IPS-18c (cell line): ENCODE results near the gene MYL3.
"Not testable (repeated sequence)": the region's sequence is repeated elsewhere in the genome, so short reads cannot be mapped to it uniquely, and the experiment has no call there.

Experiments
- H3K4me3 ChIP-seq: 2 replicates; pipeline ENCODE4 v1.7.0; 2013; ENCODE audit warnings: low read depth, mild to moderate bottlenecking, low read length, moderate library complexity; ENCODE audit not compliant: insufficient read depth
- H3K9me3 ChIP-seq: one replicate; pipeline ENCODE4 v1.6.1; 2013; ENCODE audit warnings: mild to moderate bottlenecking, low read length, moderate library complexity; ENCODE audit not compliant: control insufficient read depth, insufficient read depth

Gene MYL3

GRCh38 chr3:46863261-46863782, at the start of gene MYL3:
MYL3 (minus strand) TSS chr3:46863444; CDS start chr3:46863390, 54 bp downstream.
- Histone ChIP-seq H3K9me3 (no peaks in the 10 kb centered on the region), H3K4me3 (no peak within 1 kb of the TSS)

- Histone ChIP-seq H3K9me3 (no peaks in the 10 kb centered on the region), H3K4me3 (no peak overlapping the region)
Measured at GRCh38 chr3:46912986-46913385, 49.7 kb upstream of the MYL3 start.

- H3K4me3 ChIP-seq, H3K9me3 ChIP-seq: not testable (repeated sequence)
Measured at GRCh38 chr3:46910914-46911313, 47.7 kb upstream of the MYL3 start.

GRCh38 chr3:46910166-46910760, 47.0 kb upstream of the MYL3 start:
- H3K9me3 ChIP-seq, result no peaks in the 10 kb centered on the region

GRCh38 chr3:46909535-46910161, 46.4 kb upstream of the MYL3 start:
- Histone ChIP-seq H3K4me3 (no peak overlapping the region), H3K9me3 (no peaks in the 10 kb centered on the region)

More at GRCh38 chr3:46910166-46910760, 47.0 kb upstream of the MYL3 start:
- H3K4me3 ChIP-seq, result no peak overlapping the region

DNA sequence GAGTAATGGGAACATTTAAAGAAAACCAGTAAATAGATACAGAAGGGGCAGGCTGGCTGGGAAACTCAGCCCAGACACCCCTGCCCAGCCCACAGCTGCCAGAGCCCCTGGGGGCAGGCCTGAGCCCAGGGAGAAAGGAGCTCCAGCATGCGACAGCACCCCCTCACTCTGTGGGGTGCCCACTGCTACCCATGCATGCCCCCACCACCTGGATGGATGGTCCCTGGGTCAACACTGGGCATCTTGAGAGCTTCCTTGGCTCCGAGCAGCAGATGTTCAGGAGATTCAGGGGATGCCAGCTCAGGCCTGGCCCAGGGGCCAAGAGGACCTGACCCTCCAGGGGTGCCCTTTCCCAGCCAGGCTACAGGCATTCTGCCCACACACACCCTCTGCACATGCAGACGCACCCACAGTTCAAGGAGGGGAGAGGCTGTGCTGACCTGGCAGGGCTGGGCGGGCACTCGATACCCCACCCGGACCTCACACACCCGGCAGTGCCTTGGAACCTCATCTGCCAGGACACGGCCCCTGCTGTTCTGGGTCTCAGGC, 45.8 kb upstream of the MYL3 start:
- H3K4me3 ChIP-seq, result no peak overlapping the region

DNA sequence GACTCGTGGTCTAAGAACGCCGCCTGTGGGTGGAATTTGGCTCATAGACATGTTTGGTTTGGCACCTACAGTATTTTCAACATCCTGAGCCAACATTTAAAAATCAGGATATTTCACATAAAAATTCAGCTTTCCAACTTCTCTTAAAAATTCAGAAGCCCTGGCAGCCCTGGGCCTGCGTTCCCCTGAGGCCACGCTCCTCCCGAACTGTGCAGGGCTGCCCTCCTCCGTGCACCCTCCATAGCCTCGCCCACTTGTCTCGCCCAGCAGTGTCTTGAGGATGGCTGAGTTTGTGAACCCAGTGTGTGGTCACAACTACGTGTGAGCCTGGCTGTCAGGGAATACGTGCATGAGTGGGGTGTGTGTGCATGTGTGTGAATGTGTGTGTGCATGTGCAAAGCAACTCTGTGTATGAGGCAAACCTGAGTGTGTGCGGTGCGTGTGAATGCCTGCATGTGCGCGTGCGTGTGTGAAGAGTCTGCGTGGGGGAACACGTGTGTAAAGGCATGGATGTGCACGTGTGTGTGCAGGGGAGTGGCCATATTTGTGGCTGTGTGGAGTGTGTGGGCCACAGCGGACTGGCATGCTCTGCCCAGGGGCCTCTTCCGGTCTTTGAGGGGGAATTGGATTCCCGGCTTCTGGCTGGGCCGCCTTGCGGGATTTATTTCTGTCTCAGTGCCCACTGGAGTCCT, 45.2 kb upstream of the MYL3 start:
- no peak overlapping the region for H3K4me3 ChIP-seq
- no peaks in the 10 kb centered on the region for H3K9me3 ChIP-seq

More for the DNA sequence above, 45.8 kb upstream of the MYL3 start:
- H3K9me3 ChIP-seq, result no peaks in the 10 kb centered on the region

- H3K4me3 ChIP-seq, result no peak overlapping the region
- H3K9me3 ChIP-seq, result no peaks in the 10 kb centered on the region
Measured at GRCh38 chr3:46907960-46908293, 44.7 kb upstream of the MYL3 start.

GRCh38 chr3:46907271-46907670, 44.0 kb upstream of the MYL3 start:
- Histone ChIP-seq H3K9me3 (no peaks in the 10 kb centered on the region), H3K4me3 (no peak overlapping the region)

DNA sequence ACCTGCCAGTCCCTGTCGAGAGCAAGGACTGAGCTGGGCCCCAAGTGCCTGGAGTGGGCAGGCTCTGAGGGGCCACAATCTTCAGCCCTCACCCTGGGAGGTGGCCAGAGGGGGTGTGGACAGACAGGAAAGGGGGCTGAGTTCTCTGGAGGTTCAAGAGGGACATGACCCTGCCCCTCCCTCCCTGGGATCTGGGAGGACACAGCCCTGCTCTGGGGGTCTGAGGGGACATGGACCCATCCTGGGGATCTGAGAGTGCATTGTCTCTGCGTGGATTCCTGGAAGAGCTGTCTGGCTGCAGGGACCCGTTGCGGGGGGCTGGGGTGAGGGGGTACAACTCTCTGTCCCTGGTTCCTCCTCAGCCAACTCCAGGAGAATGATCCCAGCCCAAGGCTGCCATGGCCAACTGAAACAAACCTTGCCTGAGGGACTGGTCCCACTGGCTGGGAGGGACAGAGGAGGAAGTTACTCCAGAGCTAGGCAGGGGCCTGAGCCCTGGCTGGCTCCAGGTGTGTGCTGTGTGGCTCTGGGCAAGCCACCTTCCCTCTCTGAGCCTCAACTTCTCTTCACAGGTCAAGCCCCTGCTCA, 43.3 kb upstream of the MYL3 start:
- Histone ChIP-seq H3K9me3 (no peaks in the 10 kb centered on the region), H3K4me3 (no peak overlapping the region)

DNA sequence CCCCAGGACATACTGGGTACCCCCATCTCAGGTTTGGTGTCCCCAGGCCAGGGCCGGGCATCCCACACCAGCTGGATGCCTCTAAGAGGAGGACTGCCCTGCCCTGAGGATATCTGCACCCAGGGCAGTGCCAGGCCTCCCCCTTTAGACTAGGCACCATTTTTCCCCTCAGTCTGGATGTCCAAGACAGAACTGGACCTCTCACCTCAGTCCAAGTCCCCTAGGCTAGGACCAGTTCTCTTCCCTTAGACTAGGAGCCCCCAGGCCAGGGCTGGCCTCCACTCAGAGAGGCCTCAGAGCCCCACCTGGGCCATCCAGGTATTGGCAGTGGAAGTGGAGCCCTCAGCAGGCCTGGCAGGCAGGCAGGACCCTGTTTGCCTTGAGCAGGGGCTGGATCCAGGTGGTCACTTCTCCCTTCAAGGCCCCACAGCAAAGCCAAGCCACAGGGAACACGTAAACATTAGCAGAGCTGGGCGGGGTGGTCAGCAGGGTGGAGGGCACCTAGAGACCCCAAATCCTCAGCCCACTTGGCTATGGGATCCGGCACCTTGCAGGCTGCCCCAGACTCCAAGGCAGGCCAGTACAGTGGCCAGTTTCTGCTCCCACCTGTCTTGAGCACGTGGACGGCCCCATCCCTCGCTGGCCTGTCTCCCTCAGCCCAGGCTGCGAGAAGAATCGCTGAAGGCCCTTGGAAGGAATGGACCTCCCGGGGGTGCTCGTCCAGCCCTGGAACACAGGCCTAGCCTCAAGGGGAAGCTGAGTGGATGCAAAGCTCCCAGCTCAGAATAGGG, 42.6 kb upstream of the MYL3 start:
- Histone ChIP-seq H3K9me3 (no peaks in the 10 kb centered on the region), H3K4me3 (no peak overlapping the region)

DNA sequence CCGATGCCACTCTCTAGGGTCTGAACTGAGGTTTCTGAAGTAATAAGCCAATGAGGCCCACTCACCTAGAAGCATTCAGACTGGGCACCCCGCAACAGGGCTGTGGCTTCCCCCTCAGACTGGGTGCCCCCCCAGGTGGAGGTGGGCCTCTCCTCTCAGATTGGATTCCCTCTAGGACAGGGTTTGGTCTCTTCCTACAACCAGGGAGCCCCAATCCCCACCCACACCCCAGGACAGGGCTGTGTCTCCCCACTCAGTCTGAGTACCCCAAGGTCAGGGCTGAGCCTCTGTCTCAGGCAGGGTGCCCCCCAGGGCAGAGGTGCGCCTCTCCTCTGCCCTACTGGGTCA, 41.9 kb upstream of the MYL3 start:
- H3K9me3 ChIP-seq, result no peaks in the 10 kb centered on the region
- H3K4me3 ChIP-seq, result no peak overlapping the region

GRCh38 chr3:46904303-46905212, 41.3 kb upstream of the MYL3 start:
- no peak overlapping the region for H3K4me3 ChIP-seq
- no peaks in the 10 kb centered on the region for H3K9me3 ChIP-seq

- H3K9me3 ChIP-seq, result no peaks in the 10 kb centered on the region
- no peak overlapping the region for H3K4me3 ChIP-seq
Measured at GRCh38 chr3:46903341-46904302, 40.4 kb upstream of the MYL3 start.

DNA sequence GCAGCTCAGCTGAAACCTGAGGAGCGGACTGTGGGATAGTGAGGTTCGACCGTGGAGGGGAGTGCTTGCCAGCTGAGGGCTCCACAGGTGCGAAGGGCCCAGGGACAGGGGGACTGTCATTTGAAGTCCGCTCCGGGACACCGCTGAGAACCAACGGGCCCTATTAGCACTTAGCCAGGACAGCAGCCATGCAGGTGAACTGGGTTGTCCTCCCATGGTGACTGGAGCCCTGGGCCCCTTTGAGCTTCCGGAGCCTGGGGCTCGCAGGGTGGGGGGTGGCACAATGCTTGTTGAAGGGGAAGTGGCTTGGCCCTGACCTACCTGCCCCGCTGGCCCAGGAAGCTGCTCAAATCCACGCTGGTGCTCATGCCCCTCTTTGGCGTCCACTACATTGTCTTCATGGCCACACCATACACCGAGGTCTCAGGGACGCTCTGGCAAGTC, 39.0 kb upstream of the MYL3 start:
- Histone ChIP-seq H3K4me3 (no peak overlapping the region), H3K9me3 (no peaks in the 10 kb centered on the region)
